Measurements from ENCODE around the gene PIGK. TPM values are rescaled to one million over a fixed set of nuclear protein-coding genes. Genes with fewer than 3 reads are reported as not detected.

Gene PIGK
- total and polyA plus RNA-seq, 2 of the 4 experiments (the other 2 are of a cell fraction) = 15.6 to 21.2 TPM

GRCh38 chr1:77228836-77229235 lies 9.6 kb upstream of the PIGK start:
- DNase-seq = no peak
- no peak overlapping the region for H3K4ac ChIP-seq (ENCODE audit: low read depth, low read length)
- POLR2A ChIA-PET (ENCODE audit: unreplicated experiment) = no interaction called here

More at GRCh38 chr1:77228836-77229235, 9.6 kb upstream of the PIGK start:
- Histone ChIP-seq H2BK5ac (ENCODE audit: low read depth, low read length, poor library complexity, severe bottlenecking) (no peak overlapping the region), H2AFZ (replicated peaks; ENCODE audit: low read length, poor library complexity) (no peak overlapping the region), H3K56ac (ENCODE audit: extremely low read depth, insufficient read depth, low read length) (no peak overlapping the region), H3K9me3 (ENCODE audit: control insufficient read depth, insufficient read depth, low read length) (no peaks in the 10 kb centered on the region), H4K20me1 (ENCODE audit: insufficient read depth, low read length) (no peaks in the 10 kb centered on the region), H3K4me3 (ENCODE audit: insufficient read depth, low read depth, low read length) (no peak overlapping the region), H2BK120ac (ENCODE audit: low read depth, low read length) (no peak overlapping the region), H3K9ac (ENCODE audit: low read depth, low read length) (no peak overlapping the region), H4K91ac (ENCODE audit: insufficient read depth, low read depth, low read length) (no peak overlapping the region), H3K9me1 (ENCODE audit: insufficient read depth, low read length) (peaks cover 4% of the 10 kb centered on the region; the same call in 1 of the 2 replicates), H3K4me1 (ENCODE audit: control insufficient read depth, insufficient read depth, low read length) (no peaks in the 10 kb centered on the region), H4K5ac (ENCODE audit: low read depth, low read length) (no peak overlapping the region), H3K79me1 (ENCODE audit: low read depth in 1 of 2, low read length in 2 of 2) (no peaks in the 10 kb centered on the region), H3K18ac (ENCODE audit: low read depth, low read length) (no peak overlapping the region), H3K36me3 (ENCODE audit: control insufficient read depth, insufficient read depth, low read length) (no peaks in the 10 kb centered on the region), H3K27ac (ENCODE audit: insufficient read depth, low read length) (no peak overlapping the region), H2AK5ac (ENCODE audit: low read depth, low read length) (no peak overlapping the region), H3K23ac (ENCODE audit: low read depth, low read length) (no peak overlapping the region), H2BK15ac (ENCODE audit: low read depth, low read length) (no peak overlapping the region), H3K27me3 (ENCODE audit: control insufficient read depth, insufficient read depth, low read length) (no peaks in the 10 kb centered on the region), H2BK20ac (ENCODE audit: low read depth, low read length) (no peak overlapping the region), H2AK9ac (replicated peaks; ENCODE audit: low read depth, low read length, poor library complexity) (no peak overlapping the region), H3K4me2 (ENCODE audit: low read depth, low read length) (no peak overlapping the region), H3K14ac (replicated peaks; ENCODE audit: low read depth, low read length) (no peak overlapping the region), H4K8ac (ENCODE audit: low read depth in 2 of 2, low read length in 2 of 2) (no peak overlapping the region)
- TF ChIP-seq RCOR1 (IDR thresholded peaks at IDR 0.05; ENCODE audit: insufficient replicate concordance, low read length) = no peak
- TF ChIP-seq CHD1 (IDR thresholded peaks at IDR 0.05; ENCODE audit: low read depth, low read length) = no peak
- TF ChIP-seq, protein P1, sequence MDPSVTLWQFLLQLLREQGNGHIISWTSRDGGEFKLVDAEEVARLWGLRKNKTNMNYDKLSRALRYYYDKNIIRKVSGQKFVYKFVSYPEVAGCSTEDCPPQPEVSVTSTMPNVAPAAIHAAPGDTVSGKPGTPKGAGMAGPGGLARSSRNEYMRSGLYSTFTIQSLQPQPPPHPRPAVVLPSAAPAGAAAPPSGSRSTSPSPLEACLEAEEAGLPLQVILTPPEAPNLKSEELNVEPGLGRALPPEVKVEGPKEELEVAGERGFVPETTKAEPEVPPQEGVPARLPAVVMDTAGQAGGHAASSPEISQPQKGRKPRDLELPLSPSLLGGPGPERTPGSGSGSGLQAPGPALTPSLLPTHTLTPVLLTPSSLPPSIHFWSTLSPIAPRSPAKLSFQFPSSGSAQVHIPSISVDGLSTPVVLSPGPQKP (IDR thresholded peaks at IDR 0.05; ENCODE audit: borderline replicate concordance, low read depth, low read length) = no peak
- TF ChIP-seq POLR2A (IDR thresholded peaks at IDR 0.05; ENCODE audit: low read depth, low read length) = no peak
- TF ChIP-seq, protein P2, sequence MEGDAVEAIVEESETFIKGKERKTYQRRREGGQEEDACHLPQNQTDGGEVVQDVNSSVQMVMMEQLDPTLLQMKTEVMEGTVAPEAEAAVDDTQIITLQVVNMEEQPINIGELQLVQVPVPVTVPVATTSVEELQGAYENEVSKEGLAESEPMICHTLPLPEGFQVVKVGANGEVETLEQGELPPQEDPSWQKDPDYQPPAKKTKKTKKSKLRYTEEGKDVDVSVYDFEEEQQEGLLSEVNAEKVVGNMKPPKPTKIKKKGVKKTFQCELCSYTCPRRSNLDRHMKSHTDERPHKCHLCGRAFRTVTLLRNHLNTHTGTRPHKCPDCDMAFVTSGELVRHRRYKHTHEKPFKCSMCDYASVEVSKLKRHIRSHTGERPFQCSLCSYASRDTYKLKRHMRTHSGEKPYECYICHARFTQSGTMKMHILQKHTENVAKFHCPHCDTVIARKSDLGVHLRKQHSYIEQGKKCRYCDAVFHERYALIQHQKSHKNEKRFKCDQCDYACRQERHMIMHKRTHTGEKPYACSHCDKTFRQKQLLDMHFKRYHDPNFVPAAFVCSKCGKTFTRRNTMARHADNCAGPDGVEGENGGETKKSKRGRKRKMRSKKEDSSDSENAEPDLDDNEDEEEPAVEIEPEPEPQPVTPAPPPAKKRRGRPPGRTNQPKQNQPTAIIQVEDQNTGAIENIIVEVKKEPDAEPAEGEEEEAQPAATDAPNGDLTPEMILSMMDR (conservative IDR thresholded peaks at IDR 0.05; ENCODE audit: low read depth, low read length) = no peak
- TF ChIP-seq CEBPB (IDR thresholded peaks at IDR 0.05; ENCODE audit: low read depth, low read length) = no peak
- no peak for TF ChIP-seq MAFK (IDR thresholded peaks at IDR 0.05; ENCODE audit: low read depth, low read length)
- no peak for TF ChIP-seq MXI1 (IDR thresholded peaks at IDR 0.05; ENCODE audit: borderline replicate concordance, low read depth, low read length)
- TF ChIP-seq RAD21 (IDR thresholded peaks at IDR 0.05; ENCODE audit: low read length) = no peak
- no peak for TF ChIP-seq MAZ (IDR thresholded peaks at IDR 0.05; ENCODE audit: borderline replicate concordance, low read depth, low read length)
- TF ChIP-seq BHLHE40 (IDR thresholded peaks at IDR 0.05; ENCODE audit: low read depth, low read length) = no peak
- no peak for TF ChIP-seq SMC3 (IDR thresholded peaks at IDR 0.05; ENCODE audit: low read depth, low read length)
- TF ChIP-seq NFE2L2 (IDR thresholded peaks at IDR 0.05; ENCODE audit: low read depth, low read length) = no peak
- no peak for TF ChIP-seq RFX5 (IDR thresholded peaks at IDR 0.05; ENCODE audit: low read depth, low read length)
- TF ChIP-seq FOS (IDR thresholded peaks at IDR 0.05; ENCODE audit: low read depth, low read length) = no peak
- TF ChIP-seq USF2 (IDR thresholded peaks at IDR 0.05; ENCODE audit: low read depth, low read length) = no peak
- CTCF ChIA-PET = no interaction called here
- intact Hi-C loops (cut with micrococcal nuclease) = no loop called here
- in situ Hi-C loops (cut with MboI; ENCODE audit: low sequenced_read_pairs) = no loop called here
- ATAC-seq (ENCODE audit: low read depth) = no peak
- dilution Hi-C loops (cut with HindIII; ENCODE audit: low sequenced_read_pairs, unreplicated experiment) = no loop called here
- no TSS peak for BruUV-seq (replicated peaks)

Data from IMR-90 (cell line).